Activated CD4-positive, alpha-beta T cell treated with anti-CD3 and anti-CD28 coated beads, Interleukin-10, Interleukin-2, amounts not matched to agents 100 ng/mL and 50 ng/mL, durations not matched to agents 16 hours and 8 hours (primary cell): Measurements from ENCODE around the gene RALBP1.
A peak's percentile ranks its signal among the peaks of the same experiment; 100 is the strongest.

ENCODE experiments used
- DNase-seq: peaks from one replicate; pipeline ENCODE4 v3.0.0-alpha.2; 2020

Gene RALBP1

GRCh38 chr18:9552616-9553015 is 77.3 kb downstream of the RALBP1 start:
- no peak for DNase-seq

- no peak for DNase-seq
Measured at GRCh38 chr18:9557250-9557943, 82.1 kb downstream of the RALBP1 start.

DNA sequence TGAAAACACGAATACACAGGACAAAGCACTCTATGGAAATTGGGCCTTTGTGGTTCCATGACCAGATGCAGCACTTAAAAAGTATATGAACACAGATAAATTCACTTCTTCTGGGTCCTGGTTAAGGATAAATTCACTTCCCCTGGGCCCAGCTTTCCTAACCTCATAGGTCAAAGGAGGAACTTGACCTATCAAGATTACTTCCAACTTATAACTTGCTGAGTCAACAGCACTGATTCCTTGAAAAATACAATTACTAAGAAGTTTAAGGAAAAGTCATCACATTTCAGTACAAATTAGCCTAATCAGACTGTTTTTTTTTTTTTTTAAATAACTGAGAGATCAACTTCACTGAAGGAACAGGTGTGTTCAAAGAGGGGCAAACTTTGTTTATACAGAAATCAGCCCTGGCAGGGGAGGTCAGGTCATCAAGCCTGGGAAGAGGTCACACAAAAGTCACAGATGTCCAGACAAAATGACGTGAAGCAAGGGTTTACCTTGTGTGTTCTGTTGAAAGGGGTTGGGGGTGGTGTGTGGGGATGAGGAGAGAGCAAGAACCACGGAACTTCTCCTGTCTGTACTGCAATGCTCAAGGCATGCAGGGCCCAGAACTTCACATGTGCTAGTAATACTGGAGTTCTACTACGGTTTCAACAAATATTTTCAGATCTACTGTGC is 83.2 kb downstream of the RALBP1 start:
- DNase-seq = no peak

- no peak for DNase-seq
Measured at GRCh38 chr18:9559253-9559652, 83.9 kb downstream of the RALBP1 start.

DNA sequence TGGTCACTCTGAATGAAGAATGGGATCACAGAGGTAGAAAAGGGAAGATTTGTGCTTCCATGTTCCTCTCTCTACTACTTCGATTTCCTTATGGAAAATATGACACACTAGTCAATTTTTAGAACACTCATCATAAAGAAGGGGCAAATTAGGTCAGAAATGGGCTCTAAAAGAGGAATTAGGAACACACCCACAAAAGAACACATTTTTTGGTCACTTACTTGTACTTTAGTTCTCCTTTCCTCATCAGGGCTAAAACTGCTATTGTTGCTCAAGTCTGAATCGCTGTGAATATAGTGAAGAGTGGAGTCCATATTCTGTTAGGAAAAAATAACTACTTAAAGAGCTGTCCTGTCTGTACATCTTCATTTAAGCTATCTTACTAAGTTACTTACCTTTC is 86.4 kb downstream of the RALBP1 start:
- no peak for DNase-seq

- no peak for DNase-seq
Measured at GRCh38 chr18:9562584-9562983, 87.3 kb downstream of the RALBP1 start.

DNA sequence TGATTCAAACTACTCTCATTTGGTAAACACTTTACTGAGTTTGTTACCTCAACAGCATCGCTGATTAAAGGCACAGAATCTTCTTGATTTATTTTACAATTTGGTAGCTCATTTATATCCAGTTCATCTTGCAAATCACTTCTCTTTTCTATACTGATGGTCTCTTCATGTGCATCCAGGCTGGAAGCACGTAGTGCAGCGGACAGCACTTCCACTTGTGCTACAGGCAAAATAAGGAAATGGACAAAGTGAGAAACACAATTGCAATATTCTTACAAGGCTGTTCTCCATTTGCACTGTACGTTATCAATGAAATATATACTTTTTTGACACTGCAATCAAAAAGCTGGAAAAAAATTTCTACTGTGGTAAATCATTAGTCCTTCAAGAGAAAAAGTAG is 88.0 kb downstream of the RALBP1 start:
- DNase-seq = no peak

DNA sequence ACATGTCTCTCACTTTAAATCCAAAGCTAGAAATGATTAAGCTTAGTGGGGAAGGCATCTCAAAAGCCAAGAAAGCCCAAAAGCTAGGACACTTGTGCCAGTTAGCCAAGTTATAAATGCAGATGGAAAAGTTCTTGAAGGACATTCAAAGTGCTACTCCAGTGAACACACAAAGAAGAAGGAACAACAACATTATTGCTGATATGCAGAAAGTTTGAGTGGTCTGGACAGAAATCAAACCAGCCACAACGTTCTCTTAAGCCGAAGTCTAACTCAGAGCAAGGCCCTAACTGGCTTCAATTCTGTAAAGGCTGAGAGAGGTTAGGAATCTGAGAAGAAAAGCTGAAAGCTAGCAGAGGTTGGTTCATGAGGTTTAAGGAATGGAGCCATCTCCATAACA is 90.1 kb downstream of the RALBP1 start:
- no peak for DNase-seq

- no peak for DNase-seq
Measured at GRCh38 chr18:9568186-9568585, 92.9 kb downstream of the RALBP1 start.

- no peak for DNase-seq
Measured at GRCh38 chr18:9569178-9569577, 93.9 kb downstream of the RALBP1 start.

- no peak for DNase-seq
Measured at GRCh38 chr18:9570255-9570654, 94.9 kb downstream of the RALBP1 start.

DNA sequence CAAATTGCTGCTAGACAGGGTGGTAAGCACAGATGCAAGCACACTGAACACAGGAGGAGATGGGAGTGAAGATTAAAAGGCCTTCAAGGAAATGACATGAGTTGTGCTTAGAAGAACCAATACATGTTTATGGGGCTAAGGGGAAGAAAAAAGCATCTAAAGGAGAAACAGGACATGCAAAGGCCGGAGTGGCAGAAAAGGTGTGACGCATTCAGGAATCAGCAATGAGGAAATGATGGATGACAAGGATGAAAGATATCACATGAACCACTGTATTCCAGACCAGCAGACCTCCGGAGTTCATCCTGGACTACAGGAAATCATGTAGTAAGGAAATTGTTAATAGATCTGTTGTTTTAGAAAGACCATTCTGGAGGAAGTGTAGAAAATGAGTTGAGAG is 96.2 kb downstream of the RALBP1 start:
- no peak for DNase-seq

GRCh38 chr18:9574473-9575115 is 99.3 kb downstream of the RALBP1 start:
- DNase-seq = no peak

DNA sequence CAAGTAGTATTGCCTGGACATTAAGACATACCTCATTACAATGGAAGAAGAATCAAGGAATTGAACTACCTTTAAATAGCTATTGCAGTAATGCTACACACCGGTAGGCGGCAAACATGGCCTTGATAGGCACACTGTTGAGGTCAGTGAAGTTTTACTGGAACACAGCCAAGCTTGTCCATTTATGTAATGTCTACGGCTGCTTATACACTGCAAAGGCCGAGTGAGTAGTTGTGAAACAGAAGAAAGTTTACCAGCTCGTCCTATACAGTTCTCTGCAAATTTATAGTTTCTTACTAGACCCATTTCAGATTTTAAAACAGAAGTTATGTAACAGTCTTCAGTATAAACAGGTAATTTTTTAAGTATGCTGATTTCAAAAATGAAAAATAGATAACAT is 100.2 kb downstream of the RALBP1 start:
- peak; percentile 22 for DNase-seq

GRCh38 chr18:9577361-9577760 is 102.0 kb downstream of the RALBP1 start:
- DNase-seq = no peak

GRCh38 chr18:9578306-9578705 is 103.0 kb downstream of the RALBP1 start:
- no peak for DNase-seq

- DNase-seq = no peak
Measured at GRCh38 chr18:9581667-9582066, 106.4 kb downstream of the RALBP1 start.

DNA sequence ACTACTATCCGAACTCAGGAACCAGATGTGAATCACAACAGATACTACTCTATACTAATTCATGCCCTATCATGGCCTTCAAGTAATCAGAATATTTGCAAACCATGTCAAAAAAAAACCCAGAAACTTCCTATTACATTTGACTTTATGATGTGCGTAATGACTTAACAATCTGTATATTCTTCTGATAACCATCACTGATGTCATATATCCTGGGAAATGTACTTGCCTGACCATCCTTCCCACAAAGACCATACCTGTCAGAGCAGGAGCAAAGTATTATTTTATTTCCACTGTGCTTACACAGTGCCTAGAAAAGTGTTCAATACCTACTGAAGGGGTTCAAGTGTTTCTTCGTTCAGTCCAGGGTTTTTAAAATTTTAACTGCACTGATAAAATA is 111.5 kb downstream of the RALBP1 start:
- no peak for DNase-seq
